IMR-90 (cell line): ENCODE results near the gene GPRIN2. TPM values are rescaled to one million over a fixed set of nuclear protein-coding genes. Genes with fewer than 3 reads are reported as not detected.

Experiments used
- ATAC-seq: fragments of 200-7000 bp; cut with Tn5 transposase; 2 replicates; pipeline ENCODE4 v1.9.1; 2020; ENCODE audit warnings: low read depth, mild to moderate bottlenecking, moderate library complexity
- BruUV-seq: library from RNA; stranded (reverse); fragments of 400-500 nt; replicated peaks from 2 replicates; lab custom pipeline; 2021; lab: Mats Ljungman, UMichigan
- CTCF ChIA-PET: fragments of 300-600 bp; formaldehyde crosslinking; extraction: SDS; loops from one replicate; lab custom pipeline; 2021; ENCODE audit warnings: antibody characterized with exemption; lab: Yijun Ruan, JAX
- POLR2A ChIA-PET: fragments of 300-600 bp; sonication (Branson Sonifier 250); formaldehyde crosslinking; loops from one replicate; lab custom pipeline; 2022; ENCODE audit warnings: antibody characterized with exemption; ENCODE audit not compliant: unreplicated experiment; lab: Charles Lee
- DNase-seq: peaks from one replicate; pipeline ENCODE4 v3.0.0; 2013
- H2AFZ ChIP-seq: replicated peaks from 2 replicates; pipeline ENCODE3; 2013; ENCODE audit warnings: low read length, mild to moderate bottlenecking; ENCODE audit not compliant: poor library complexity
- H2AK5ac ChIP-seq: 2 replicates; pipeline ENCODE4 v1.6.1; 2013; ENCODE audit warnings: low read depth, low read length, inconsistent platforms
- H2AK9ac ChIP-seq: replicated peaks from 2 replicates; pipeline ENCODE3; 2013; ENCODE audit warnings: mild to moderate bottlenecking, low read depth, low read length, moderate library complexity; ENCODE audit not compliant: poor library complexity
- H2BK120ac ChIP-seq: 2 replicates; pipeline ENCODE4 v1.6.1; 2013; ENCODE audit warnings: low read depth, low read length, inconsistent platforms
- H2BK15ac ChIP-seq: 3 replicates; pipeline ENCODE4 v1.6.1; 2013; ENCODE audit warnings: low read depth, low read length, inconsistent platforms
- H2BK20ac ChIP-seq: 2 replicates; pipeline ENCODE4 v1.6.1; 2013; ENCODE audit warnings: low read depth, mild to moderate bottlenecking, inconsistent platforms, low read length, moderate library complexity
- H2BK5ac ChIP-seq: 2 replicates; pipeline ENCODE4 v1.6.1; 2013; ENCODE audit warnings: mild to moderate bottlenecking, low read depth, low read length, inconsistent platforms; ENCODE audit not compliant: poor library complexity, severe bottlenecking
- H3K14ac ChIP-seq: replicated peaks from 2 replicates; pipeline ENCODE4 v1.6.1; 2013; ENCODE audit warnings: low read depth, low read length, inconsistent platforms
- H3K18ac ChIP-seq: 2 replicates; pipeline ENCODE4 v1.6.1; 2013; ENCODE audit warnings: low read depth, low read length, control low read depth
- H3K23ac ChIP-seq: 2 replicates; pipeline ENCODE4 v1.6.1; 2013; ENCODE audit warnings: low read depth, low read length, inconsistent platforms
- H3K27ac ChIP-seq: 2 replicates; pipeline ENCODE4 v1.5.1; 2013; ENCODE audit warnings: mild to moderate bottlenecking, control low read depth, low read length; ENCODE audit not compliant: insufficient read depth
- H3K27me3 ChIP-seq: 2 replicates; pipeline ENCODE4 v1.6.1; 2013; ENCODE audit warnings: low read length; ENCODE audit not compliant: control insufficient read depth, insufficient read depth
- H3K36me3 ChIP-seq: 2 replicates; pipeline ENCODE4 v1.6.1; 2013; ENCODE audit warnings: low read length, mixed read lengths; ENCODE audit not compliant: control insufficient read depth, insufficient read depth
- H3K4ac ChIP-seq: 2 replicates; pipeline ENCODE4 v1.6.1; 2013; ENCODE audit warnings: low read depth, low read length, inconsistent platforms
- H3K4me1 ChIP-seq: 2 replicates; pipeline ENCODE4 v1.6.1; 2013; ENCODE audit warnings: low read length, mixed read lengths; ENCODE audit not compliant: control insufficient read depth, insufficient read depth
- H3K4me2 ChIP-seq: 2 replicates; pipeline ENCODE4 v1.6.1; 2013; ENCODE audit warnings: low read depth, mild to moderate bottlenecking, control low read depth, low read length, moderate library complexity
- H3K4me3 ChIP-seq: 2 replicates; pipeline ENCODE4 v1.5.1; 2013; ENCODE audit warnings: low read depth, mild to moderate bottlenecking, control low read depth, low read length, moderate library complexity; ENCODE audit not compliant: insufficient read depth
- H3K56ac ChIP-seq: 2 replicates; pipeline ENCODE4 v1.6.1; 2013; ENCODE audit warnings: low read length, inconsistent platforms; ENCODE audit not compliant: insufficient read depth; ENCODE audit errors: extremely low read depth
- H3K79me1 ChIP-seq, 2 experiments: 2 replicates each; pipeline ENCODE4 v1.6.1; 2013; ENCODE audit warnings: low read length in 2 of 2, inconsistent platforms in 1 of 2, low read depth in 1 of 2
- H3K9ac ChIP-seq: 2 replicates; pipeline ENCODE4 v1.6.1; 2013; ENCODE audit warnings: low read depth, low read length, control low read depth
- H3K9me1 ChIP-seq: 2 replicates; pipeline ENCODE4 v1.6.1; 2013; ENCODE audit warnings: low read length, inconsistent platforms; ENCODE audit not compliant: insufficient read depth
- H3K9me3 ChIP-seq: 2 replicates; pipeline ENCODE4 v1.6.1; 2013; ENCODE audit warnings: low read length; ENCODE audit not compliant: control insufficient read depth, insufficient read depth
- H4K20me1 ChIP-seq: 2 replicates; pipeline ENCODE4 v1.6.1; 2013; ENCODE audit warnings: low read length, inconsistent platforms; ENCODE audit not compliant: insufficient read depth
- H4K5ac ChIP-seq: 2 replicates; pipeline ENCODE4 v1.6.1; 2013; ENCODE audit warnings: mild to moderate bottlenecking, low read depth, low read length, control low read depth
- H4K8ac ChIP-seq, 2 experiments: 2 replicates each; pipeline ENCODE4 v1.6.1; 2013; ENCODE audit warnings: low read depth in 2 of 2, low read length in 2 of 2, control low read depth in 1 of 2, inconsistent platforms in 1 of 2
- H4K91ac ChIP-seq: 2 replicates; pipeline ENCODE4 v1.6.1; 2013; ENCODE audit warnings: low read depth, low read length, inconsistent platforms; ENCODE audit not compliant: insufficient read depth
- CTCF ChIP-seq: conservative IDR thresholded peaks from 2 replicates; pipeline ENCODE4 v1.5.1; 2012; ENCODE audit warnings: mild to moderate bottlenecking, low read depth, low read length, improper control_type of control experiment
- ELK1 ChIP-seq: fragments of 150-350 bp; IDR thresholded peaks from 2 replicates; pipeline ENCODE4 v1.6.1; 2016; ENCODE audit warnings: low read depth, mild to moderate bottlenecking, low read length, moderate library complexity, borderline replicate concordance
- FOS ChIP-seq: fragments of 150-350 bp; IDR thresholded peaks from 2 replicates; pipeline ENCODE4 v1.6.1; 2016; ENCODE audit warnings: low read depth, low read length
- MAFK ChIP-seq: IDR thresholded peaks from 2 replicates; pipeline ENCODE4 v1.6.1; 2012; ENCODE audit warnings: low read depth, low read length, improper control_type of control experiment
- MXI1 ChIP-seq: IDR thresholded peaks from 2 replicates; pipeline ENCODE4 v1.6.1; 2012; ENCODE audit warnings: low read depth, mild to moderate bottlenecking, low read length, moderate library complexity, borderline replicate concordance
- NFE2L2 ChIP-seq: fragments of 150-350 bp; IDR thresholded peaks from 2 replicates; pipeline ENCODE4 v1.6.1; 2016; ENCODE audit warnings: low read depth, mild to moderate bottlenecking, low read length
- POLR2A ChIP-seq: IDR thresholded peaks from 2 replicates; pipeline ENCODE4 v1.6.1; 2012; ENCODE audit warnings: mild to moderate bottlenecking, low read depth, low read length
- RAD21 ChIP-seq: IDR thresholded peaks from 2 replicates; pipeline ENCODE4 v1.6.1; 2012; ENCODE audit warnings: low read length, improper control_type of control experiment
- RFX5 ChIP-seq: IDR thresholded peaks from 2 replicates; pipeline ENCODE4 v1.8.0; 2012; ENCODE audit warnings: low read depth, mild to moderate bottlenecking, low read length, moderate library complexity
- WGBS, 2 experiments: methylation state at CpG; one replicate each; pipeline versions ENCODE4 v1.1.5 to v1.1.7; 2013; ENCODE audit warnings: missing lambda C conversion rate in 2 of 2; ENCODE audit not compliant: insufficient read length in 1 of 2; ENCODE audit errors: extremely low coverage in 2 of 2; 5-methylcytosine and 5-hydroxymethylcytosine counted together
- dilution Hi-C: fragments of 300-500 bp; cut with HindIII; formaldehyde crosslinking; loops from one replicate; pipeline ENCODE4 v1.14.3; 2018; ENCODE audit warnings: low sequenced_read_pairs; ENCODE audit not compliant: unreplicated experiment
- in situ Hi-C: fragments of 300-500 bp; cut with MboI; formaldehyde crosslinking; loops from 3 replicates; pipeline ENCODE4 v1.14.3; 2019; ENCODE audit warnings: low sequenced_read_pairs, inconsistent platforms, mixed read lengths
- intact Hi-C: fragments of 100-400 bp; cut with micrococcal nuclease; formaldehyde crosslinking; loops from 2 replicates; pipeline ENCODE4 v1.10.0; 2022
- polyA plus RNA-seq, 3 experiments: library from polyadenylated mRNA; depleted of rRNA; stranded (reverse); fragments of >200 nt; gene quantifications; 2 replicates each; pipeline ENCODE4 v1.2.3, GENCODE V29; 2012; ENCODE audit warnings: low replicate concordance in 1 of 3
- total RNA-seq: library from RNA; depleted of rRNA; stranded (reverse); fragments of >200 nt; gene quantifications from 2 replicates; pipeline ENCODE4 v1.2.3, GENCODE V29; 2012

The GPRIN2 gene
- total and polyA plus RNA-seq, 2 of the 4 experiments (the other 2 are of a cell fraction): under 0.01 TPM; not detected in 1

GRCh38 chr10:46555713-46556514 lies 544 bp downstream of the GPRIN2 start:
- Histone ChIP-seq H4K20me1 (no peaks in the 10 kb centered on the region), H3K27ac (no peak overlapping the region), H2BK120ac (no peak overlapping the region), H3K9me3 (no peaks in the 10 kb centered on the region), H2BK20ac (no peak overlapping the region), H2BK5ac (no peak overlapping the region), H4K5ac (no peak overlapping the region), H3K56ac (no peak overlapping the region), H3K4me3 (peak overlapping the region; percentile 15), H3K27me3 (peaks cover 74% of the 10 kb centered on the region), H3K9ac (no peak overlapping the region), H2BK15ac (no peak overlapping the region), H3K79me1 (no peaks in the 10 kb centered on the region), H3K36me3 (no peaks in the 10 kb centered on the region), H4K91ac (no peak overlapping the region), H2AK9ac (no peak overlapping the region), H2AFZ (peak overlapping the region; percentile 69), H3K23ac (no peak overlapping the region), H3K4ac (no peak overlapping the region), H3K9me1 (no peaks in the 10 kb centered on the region; the same call in 1 of the 2 replicates), H4K8ac (no peak overlapping the region), H2AK5ac (no peak overlapping the region), H3K14ac (no peak overlapping the region), H3K18ac (no peak overlapping the region), H3K4me2 (peak overlapping the region; percentile 22; the same call in 1 of the 2 replicates), H3K4me1 (no peaks in the 10 kb centered on the region; the same call in 1 of the 2 replicates)
- in situ Hi-C loops: no loop called here
- ATAC-seq (peak; percentile 6; the same call in 1 of the 2 replicates), DNase-seq (no peak)
- 28% methylated on average over 34 of the region's 47 CpGs; no CpG with 5 or more reads in 1 of the 2 experiments for WGBS, 2 experiments
- dilution Hi-C loops: no loop called here
- intact Hi-C loops: no loop called here
- BruUV-seq: no TSS peak
- ChIA-PET CTCF (no interaction called here), POLR2A (no interaction called here)
- TF ChIP-seq MXI1 (no peak), RFX5 (no peak), NFE2L2 (no peak), ELK1 (no peak), MAFK (no peak), RAD21 (no peak), POLR2A (no peak), CTCF (no peak), FOS (no peak)
